Measurements from ENCODE around the gene METTL9.
"Not testable (repeated sequence)": the region's sequence is repeated elsewhere in the genome, so short reads cannot be mapped to it uniquely, and the experiment has no call there.

The METTL9 gene

GRCh38 chr16:21619765-21620425 lies 20.5 kb downstream of the METTL9 start:
- no peak for DNase-seq (ENCODE audit: low read depth)
- no peak overlapping the region for H3K4me3 ChIP-seq (ENCODE audit: low read length)
- TF ChIP-seq CTCF (conservative IDR thresholded peaks at IDR 0.05; ENCODE audit: low read depth, low read length), result no peak

- DNase-seq (ENCODE audit: low read depth), result no peak
- TF ChIP-seq CTCF (conservative IDR thresholded peaks at IDR 0.05; ENCODE audit: low read depth, low read length), result no peak
- H3K4me3 ChIP-seq (ENCODE audit: low read length), result no peak overlapping the region
Observed at GRCh38 chr16:21620592-21620991, 21.2 kb downstream of the METTL9 start.

- no peak for DNase-seq (ENCODE audit: low read depth)
- no peak for TF ChIP-seq CTCF (conservative IDR thresholded peaks at IDR 0.05; ENCODE audit: low read depth, low read length)
- H3K4me3 ChIP-seq (ENCODE audit: low read length), result no peak overlapping the region
Observed at GRCh38 chr16:21622545-21622944, 23.2 kb downstream of the METTL9 start.

- DNase-seq (ENCODE audit: low read depth), result no peak
- TF ChIP-seq CTCF (conservative IDR thresholded peaks at IDR 0.05; ENCODE audit: low read depth, low read length), result no peak
- H3K4me3 ChIP-seq (ENCODE audit: low read length), result no peak overlapping the region
Observed at GRCh38 chr16:21625026-21625425, 25.6 kb downstream of the METTL9 start.

GRCh38 chr16:21626659-21627277 lies 27.4 kb downstream of the METTL9 start:
- no peak overlapping the region for H3K4me3 ChIP-seq (ENCODE audit: low read length)
- DNase-seq (ENCODE audit: low read depth), result peak; percentile 68
- TF ChIP-seq CTCF (conservative IDR thresholded peaks at IDR 0.05; ENCODE audit: low read depth, low read length), result no peak

GRCh38 chr16:21628121-21628726 lies 28.8 kb downstream of the METTL9 start:
- no peak for TF ChIP-seq CTCF (conservative IDR thresholded peaks at IDR 0.05; ENCODE audit: low read depth, low read length)
- no peak for DNase-seq (ENCODE audit: low read depth)
- no peak overlapping the region for H3K4me3 ChIP-seq (ENCODE audit: low read length)

- no peak overlapping the region for H3K4me3 ChIP-seq (ENCODE audit: low read length)
- DNase-seq (ENCODE audit: low read depth), result no peak
- TF ChIP-seq CTCF (conservative IDR thresholded peaks at IDR 0.05; ENCODE audit: low read depth, low read length), result no peak
Observed at GRCh38 chr16:21628772-21629171, 29.4 kb downstream of the METTL9 start.

- not testable (repeated sequence) for DNase-seq (ENCODE audit: low read depth); H3K4me3 ChIP-seq (ENCODE audit: low read length)
Observed at GRCh38 chr16:21629616-21630539, 30.5 kb downstream of the METTL9 start.

- H3K4me3 ChIP-seq (ENCODE audit: low read length); DNase-seq (ENCODE audit: low read depth): not testable (repeated sequence)
Observed at GRCh38 chr16:21630866-21631265, 31.5 kb downstream of the METTL9 start.

Measured in retinal pigment epithelial cell (primary cell).